ENCODE data around the gene IL1B.

DNA sequence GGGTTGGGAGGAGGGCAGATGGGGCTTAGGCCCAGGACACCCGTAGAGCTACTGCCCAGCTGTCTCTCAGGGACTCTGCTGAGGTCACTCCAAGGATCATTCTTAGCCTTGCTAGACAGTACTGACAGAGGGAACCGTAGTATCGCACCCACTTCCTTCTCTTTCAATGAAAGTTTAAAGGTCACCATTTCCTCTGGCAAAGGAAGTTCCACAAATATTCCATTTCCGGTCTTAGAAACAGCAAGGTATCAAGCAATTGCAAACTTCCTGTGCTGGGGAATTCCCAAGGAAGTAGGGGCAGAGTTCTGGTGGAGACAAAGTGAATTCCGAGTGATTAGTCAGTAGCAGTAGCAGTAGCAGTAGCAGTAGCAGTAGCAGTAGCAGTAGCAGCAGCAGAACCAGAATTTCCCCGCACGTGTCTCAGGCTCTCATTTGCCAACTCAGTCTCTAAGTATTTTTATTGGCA lies 24.7 kb downstream of the IL1B start:
- TF ChIP-seq, protein P1, sequence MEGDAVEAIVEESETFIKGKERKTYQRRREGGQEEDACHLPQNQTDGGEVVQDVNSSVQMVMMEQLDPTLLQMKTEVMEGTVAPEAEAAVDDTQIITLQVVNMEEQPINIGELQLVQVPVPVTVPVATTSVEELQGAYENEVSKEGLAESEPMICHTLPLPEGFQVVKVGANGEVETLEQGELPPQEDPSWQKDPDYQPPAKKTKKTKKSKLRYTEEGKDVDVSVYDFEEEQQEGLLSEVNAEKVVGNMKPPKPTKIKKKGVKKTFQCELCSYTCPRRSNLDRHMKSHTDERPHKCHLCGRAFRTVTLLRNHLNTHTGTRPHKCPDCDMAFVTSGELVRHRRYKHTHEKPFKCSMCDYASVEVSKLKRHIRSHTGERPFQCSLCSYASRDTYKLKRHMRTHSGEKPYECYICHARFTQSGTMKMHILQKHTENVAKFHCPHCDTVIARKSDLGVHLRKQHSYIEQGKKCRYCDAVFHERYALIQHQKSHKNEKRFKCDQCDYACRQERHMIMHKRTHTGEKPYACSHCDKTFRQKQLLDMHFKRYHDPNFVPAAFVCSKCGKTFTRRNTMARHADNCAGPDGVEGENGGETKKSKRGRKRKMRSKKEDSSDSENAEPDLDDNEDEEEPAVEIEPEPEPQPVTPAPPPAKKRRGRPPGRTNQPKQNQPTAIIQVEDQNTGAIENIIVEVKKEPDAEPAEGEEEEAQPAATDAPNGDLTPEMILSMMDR (IDR thresholded peaks at IDR 0.05) = no peak
- TF ChIP-seq, protein P2, sequence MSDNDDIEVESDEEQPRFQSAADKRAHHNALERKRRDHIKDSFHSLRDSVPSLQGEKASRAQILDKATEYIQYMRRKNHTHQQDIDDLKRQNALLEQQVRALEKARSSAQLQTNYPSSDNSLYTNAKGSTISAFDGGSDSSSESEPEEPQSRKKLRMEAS (IDR thresholded peaks at IDR 0.05; ENCODE audit: low read depth) = no peak
- no peak for TF ChIP-seq NFIC (IDR thresholded peaks at IDR 0.05; ENCODE audit: borderline replicate concordance)
- no peak for TF ChIP-seq TAF1 (IDR thresholded peaks at IDR 0.05; ENCODE audit: borderline replicate concordance, low read depth, low read length)
- TF ChIP-seq RCOR1 (IDR thresholded peaks at IDR 0.05; ENCODE audit: low read length) = no peak
- TF ChIP-seq, protein P3, sequence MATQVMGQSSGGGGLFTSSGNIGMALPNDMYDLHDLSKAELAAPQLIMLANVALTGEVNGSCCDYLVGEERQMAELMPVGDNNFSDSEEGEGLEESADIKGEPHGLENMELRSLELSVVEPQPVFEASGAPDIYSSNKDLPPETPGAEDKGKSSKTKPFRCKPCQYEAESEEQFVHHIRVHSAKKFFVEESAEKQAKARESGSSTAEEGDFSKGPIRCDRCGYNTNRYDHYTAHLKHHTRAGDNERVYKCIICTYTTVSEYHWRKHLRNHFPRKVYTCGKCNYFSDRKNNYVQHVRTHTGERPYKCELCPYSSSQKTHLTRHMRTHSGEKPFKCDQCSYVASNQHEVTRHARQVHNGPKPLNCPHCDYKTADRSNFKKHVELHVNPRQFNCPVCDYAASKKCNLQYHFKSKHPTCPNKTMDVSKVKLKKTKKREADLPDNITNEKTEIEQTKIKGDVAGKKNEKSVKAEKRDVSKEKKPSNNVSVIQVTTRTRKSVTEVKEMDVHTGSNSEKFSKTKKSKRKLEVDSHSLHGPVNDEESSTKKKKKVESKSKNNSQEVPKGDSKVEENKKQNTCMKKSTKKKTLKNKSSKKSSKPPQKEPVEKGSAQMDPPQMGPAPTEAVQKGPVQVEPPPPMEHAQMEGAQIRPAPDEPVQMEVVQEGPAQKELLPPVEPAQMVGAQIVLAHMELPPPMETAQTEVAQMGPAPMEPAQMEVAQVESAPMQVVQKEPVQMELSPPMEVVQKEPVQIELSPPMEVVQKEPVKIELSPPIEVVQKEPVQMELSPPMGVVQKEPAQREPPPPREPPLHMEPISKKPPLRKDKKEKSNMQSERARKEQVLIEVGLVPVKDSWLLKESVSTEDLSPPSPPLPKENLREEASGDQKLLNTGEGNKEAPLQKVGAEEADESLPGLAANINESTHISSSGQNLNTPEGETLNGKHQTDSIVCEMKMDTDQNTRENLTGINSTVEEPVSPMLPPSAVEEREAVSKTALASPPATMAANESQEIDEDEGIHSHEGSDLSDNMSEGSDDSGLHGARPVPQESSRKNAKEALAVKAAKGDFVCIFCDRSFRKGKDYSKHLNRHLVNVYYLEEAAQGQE (IDR thresholded peaks at IDR 0.05; ENCODE audit: low read depth, low read length) = no peak
- TF ChIP-seq, protein P4, sequence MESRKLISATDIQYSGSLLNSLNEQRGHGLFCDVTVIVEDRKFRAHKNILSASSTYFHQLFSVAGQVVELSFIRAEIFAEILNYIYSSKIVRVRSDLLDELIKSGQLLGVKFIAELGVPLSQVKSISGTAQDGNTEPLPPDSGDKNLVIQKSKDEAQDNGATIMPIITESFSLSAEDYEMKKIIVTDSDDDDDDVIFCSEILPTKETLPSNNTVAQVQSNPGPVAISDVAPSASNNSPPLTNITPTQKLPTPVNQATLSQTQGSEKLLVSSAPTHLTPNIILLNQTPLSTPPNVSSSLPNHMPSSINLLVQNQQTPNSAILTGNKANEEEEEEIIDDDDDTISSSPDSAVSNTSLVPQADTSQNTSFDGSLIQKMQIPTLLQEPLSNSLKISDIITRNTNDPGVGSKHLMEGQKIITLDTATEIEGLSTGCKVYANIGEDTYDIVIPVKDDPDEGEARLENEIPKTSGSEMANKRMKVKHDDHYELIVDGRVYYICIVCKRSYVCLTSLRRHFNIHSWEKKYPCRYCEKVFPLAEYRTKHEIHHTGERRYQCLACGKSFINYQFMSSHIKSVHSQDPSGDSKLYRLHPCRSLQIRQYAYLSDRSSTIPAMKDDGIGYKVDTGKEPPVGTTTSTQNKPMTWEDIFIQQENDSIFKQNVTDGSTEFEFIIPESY (IDR thresholded peaks at IDR 0.05; ENCODE audit: borderline replicate concordance, low read depth) = no peak
- no peak for TF ChIP-seq CHD2 (IDR thresholded peaks at IDR 0.05; ENCODE audit: low read length, partially characterized antibody)
- no peak for TF ChIP-seq FOXM1 (IDR thresholded peaks at IDR 0.05; ENCODE audit: low read depth)
- peak; percentile 46; the same call in 1 of the 2 replicates for TF ChIP-seq GABPA (IDR thresholded peaks at IDR 0.05; ENCODE audit: low read depth)
- TF ChIP-seq RAD21 (IDR thresholded peaks at IDR 0.05; ENCODE audit: low read length) = no peak
